ACC112 (cell line): ENCODE measurements around the gene MOB4.
A peak's percentile ranks its signal among the peaks of the same experiment; 100 is the strongest.
"Not testable (repeated sequence)": the region's sequence is repeated elsewhere in the genome, so short reads cannot be mapped to it uniquely, and the experiment has no call there.

Experiments
- H2AFZ ChIP-seq: fragments of 200-600 bp; sonication (generic); one replicate; pipeline ENCODE4 v1.6.0; 2017; ENCODE audit warnings: antibody characterized with exemption, low read length; ENCODE audit not compliant: unreplicated experiment
- H3K27ac ChIP-seq: fragments of 200-600 bp; sonication (generic); 2 replicates; pipeline ENCODE4 v1.5.1; 2014; ENCODE audit warnings: low read depth, mild to moderate bottlenecking, antibody characterized with exemption, low read length, moderate library complexity
- H3K27me3 ChIP-seq: fragments of 200-600 bp; sonication (generic); 2 replicates; pipeline ENCODE4 v1.6.1; 2014; ENCODE audit warnings: mild to moderate bottlenecking, antibody characterized with exemption, low read length, moderate library complexity, mixed read lengths; ENCODE audit not compliant: insufficient read depth
- H3K36me3 ChIP-seq: fragments of 200-600 bp; sonication (generic); 2 replicates; pipeline ENCODE4 v1.6.1; 2016; ENCODE audit warnings: mild to moderate bottlenecking, antibody characterized with exemption, low read length, moderate library complexity, mixed read lengths; ENCODE audit not compliant: insufficient read depth
- H3K4me1 ChIP-seq: fragments of 200-600 bp; sonication (generic); one replicate; pipeline ENCODE4 v1.6.1; 2016; ENCODE audit warnings: low read length, mixed read lengths; ENCODE audit not compliant: insufficient read depth, unreplicated experiment, control insufficient read depth
- H3K4me3 ChIP-seq: fragments of 200-600 bp; sonication (generic); 2 replicates; pipeline ENCODE4 v1.5.1; 2014; ENCODE audit warnings: mild to moderate bottlenecking, low read depth, low read length
- H3K79me2 ChIP-seq: fragments of 200-600 bp; sonication (generic); one replicate; pipeline ENCODE4 v1.6.0; 2016; ENCODE audit warnings: low read length; ENCODE audit not compliant: control insufficient read depth, unreplicated experiment, insufficient read depth

MOB4 gene

GRCh38 chr2:197514754-197515153 lies 1.1 kb upstream of the MOB4 start:
- H3K27me3 ChIP-seq: no peaks in the 10 kb centered on the region
- H3K27ac ChIP-seq: peak overlapping the region; percentile 31; the same call in 1 of the 2 replicates
- peaks cover 48% of the 10 kb centered on the region for H3K79me2 ChIP-seq
- peaks cover 18% of the 10 kb centered on the region for H3K4me1 ChIP-seq
- peak overlapping the region; percentile 74 for H2AFZ ChIP-seq
- no peaks in the 10 kb centered on the region for H3K36me3 ChIP-seq
- peak overlapping the region; percentile 79 for H3K4me3 ChIP-seq

GRCh38 chr2:197515315-197515738 lies 539 bp upstream of the MOB4 start:
- Histone ChIP-seq H3K4me1 (peaks cover 18% of the 10 kb centered on the region), H2AFZ (peak overlapping the region; percentile 74), H3K4me3 (peak overlapping the region; percentile 79), H3K79me2 (peaks cover 54% of the 10 kb centered on the region), H3K27me3 (no peaks in the 10 kb centered on the region), H3K36me3 (no peaks in the 10 kb centered on the region), H3K27ac (peak overlapping the region; percentile 31)

- Histone ChIP-seq H2AFZ (peak overlapping the region; percentile 93), H3K4me3 (peak overlapping the region; percentile 79), H3K36me3 (no peaks in the 10 kb centered on the region), H3K27ac (peak overlapping the region; percentile 50; the same call in 1 of the 2 replicates), H3K27me3 (no peaks in the 10 kb centered on the region), H3K4me1 (peaks cover 18% of the 10 kb centered on the region), H3K79me2 (peaks cover 63% of the 10 kb centered on the region)
Observed at GRCh38 chr2:197516393-197516761, 511 bp downstream of the MOB4 start.

- Histone ChIP-seq H3K36me3 (no peaks in the 10 kb centered on the region), H3K4me1 (peaks cover 18% of the 10 kb centered on the region), H3K4me3 (peak overlapping the region; percentile 79), H2AFZ (no peak overlapping the region), H3K27me3 (no peaks in the 10 kb centered on the region), H3K27ac (no peak overlapping the region), H3K79me2 (peaks cover 67% of the 10 kb centered on the region)
Observed at GRCh38 chr2:197517150-197517549, 1.3 kb downstream of the MOB4 start.

GRCh38 chr2:197538412-197538811 lies 22.5 kb downstream of the MOB4 start:
- H3K4me1 ChIP-seq: peaks cover 8% of the 10 kb centered on the region
- H3K4me3 ChIP-seq: no peak overlapping the region
- H3K27ac ChIP-seq: no peak overlapping the region
- peaks cover 46% of the 10 kb centered on the region for H3K79me2 ChIP-seq
- peaks cover 36% of the 10 kb centered on the region for H3K36me3 ChIP-seq
- H3K27me3 ChIP-seq: no peaks in the 10 kb centered on the region
- H2AFZ ChIP-seq: no peak overlapping the region

- H3K27ac ChIP-seq: no peak overlapping the region
- H3K79me2 ChIP-seq: peaks cover 37% of the 10 kb centered on the region
- peaks cover 38% of the 10 kb centered on the region for H3K36me3 ChIP-seq
- no peaks in the 10 kb centered on the region for H3K27me3 ChIP-seq
- no peak overlapping the region for H2AFZ ChIP-seq
- H3K4me3 ChIP-seq: no peak overlapping the region
- H3K4me1 ChIP-seq: peaks cover 4% of the 10 kb centered on the region
Observed at GRCh38 chr2:197539734-197540133, 23.9 kb downstream of the MOB4 start.

- Histone ChIP-seq H3K27me3 (no peaks in the 10 kb centered on the region), H3K36me3 (peaks cover 34% of the 10 kb centered on the region), H2AFZ (no peak overlapping the region), H3K4me1 (peaks cover 4% of the 10 kb centered on the region), H3K79me2 (peaks cover 15% of the 10 kb centered on the region), H3K4me3 (no peak overlapping the region), H3K27ac (no peak overlapping the region)
Observed at GRCh38 chr2:197543206-197543605, 27.3 kb downstream of the MOB4 start.

GRCh38 chr2:197547163-197547900 lies 31.5 kb downstream of the MOB4 start:
- Histone ChIP-seq H3K4me1 (no peaks in the 10 kb centered on the region), H3K79me2 (peaks cover 3% of the 10 kb centered on the region), H3K4me3 (no peak overlapping the region), H2AFZ (no peak overlapping the region), H3K27me3 (no peaks in the 10 kb centered on the region), H3K27ac (no peak overlapping the region), H3K36me3 (peaks cover 20% of the 10 kb centered on the region)

GRCh38 chr2:197548582-197548981 lies 32.7 kb downstream of the MOB4 start:
- Histone ChIP-seq H2AFZ (no peak overlapping the region), H3K27ac (no peak overlapping the region), H3K4me1 (no peaks in the 10 kb centered on the region), H3K79me2 (peaks cover 3% of the 10 kb centered on the region), H3K27me3 (no peaks in the 10 kb centered on the region), H3K4me3 (no peak overlapping the region), H3K36me3 (peaks cover 13% of the 10 kb centered on the region)

GRCh38 chr2:197551260-197551659 lies 35.4 kb downstream of the MOB4 start:
- not testable (repeated sequence) for H3K27ac ChIP-seq, H3K79me2 ChIP-seq, H3K4me3 ChIP-seq, H2AFZ ChIP-seq, H3K4me1 ChIP-seq, H3K27me3 ChIP-seq
- peaks cover 12% of the 10 kb centered on the region for H3K36me3 ChIP-seq

- Histone ChIP-seq H3K4me1 (no peaks in the 10 kb centered on the region), H3K4me3 (no peak overlapping the region), H3K27me3 (no peaks in the 10 kb centered on the region), H3K79me2 (no peaks in the 10 kb centered on the region), H2AFZ (no peak overlapping the region), H3K27ac (no peak overlapping the region), H3K36me3 (peaks cover 15% of the 10 kb centered on the region; the same call in 1 of the 2 replicates)
Observed at GRCh38 chr2:197555467-197555866, 39.6 kb downstream of the MOB4 start.
